K562 (cell line): ENCODE measurements around the gene PTPN9. TPM values are rescaled to one million over a fixed set of nuclear protein-coding genes. Genes with fewer than 3 reads are reported as not detected.

Source experiments
- HDAC6 ChIP-seq: IDR thresholded peaks from 2 replicates; pipeline ENCODE4 v1.6.1; 2012; ENCODE audit warnings: low read depth, mild to moderate bottlenecking, control low read depth, inconsistent platforms, low read length, moderate library complexity
- JUN ChIP-seq, 2 experiments: sonication (generic) in 1 of 2; formaldehyde crosslinking in 1 of 2; IDR thresholded peaks; 2 replicates each; pipeline versions ENCODE4 v1.6.1 to v1.8.0; 2012 to 2022; ENCODE audit warnings: borderline replicate concordance in 2 of 2, mild to moderate bottlenecking in 2 of 2, improper control_type of control experiment in 1 of 2, low read depth in 1 of 2, low read length in 1 of 2, missing genetic modification reagents in 1 of 2
- KDM5B ChIP-seq: fragments of 200-600 bp; sonication (generic); IDR thresholded peaks from 2 replicates; pipeline ENCODE4 v1.6.1; 2012; ENCODE audit warnings: low read depth, mild to moderate bottlenecking, moderate library complexity, low read length, control low read depth, inconsistent platforms; ENCODE audit not compliant: insufficient replicate concordance
- NUFIP1 ChIP-seq: fragments of 450-650 bp; IDR thresholded peaks from 2 replicates; pipeline ENCODE4 v1.6.1; 2018; ENCODE audit not compliant: partially characterized antibody
- PCBP1 ChIP-seq: fragments of 200-400 bp; formaldehyde crosslinking; IDR thresholded peaks from 2 replicates; pipeline ENCODE4 v1.6.1; 2018; ENCODE audit warnings: mild to moderate bottlenecking, low read depth, low read length; ENCODE audit not compliant: poor library complexity, severe bottlenecking
- SFPQ ChIP-seq: fragments of 200-400 bp; formaldehyde crosslinking; IDR thresholded peaks from 2 replicates; pipeline ENCODE4 v1.6.1; 2017; ENCODE audit warnings: mild to moderate bottlenecking, low read depth, low read length, moderate library complexity
- SIRT6 ChIP-seq: IDR thresholded peaks from one replicate; pipeline ENCODE4 v1.6.1; 2012; ENCODE audit warnings: low read depth, mild to moderate bottlenecking, control low read depth, inconsistent platforms, low read length, moderate library complexity
- SMARCB1 ChIP-seq: IDR thresholded peaks from 2 replicates; pipeline ENCODE4 v1.6.1; 2011; ENCODE audit warnings: improper control_type of control experiment, low read depth; ENCODE audit not compliant: insufficient read length
- XRCC3 ChIP-seq: fragments of 450-650 bp; IDR thresholded peaks from 2 replicates; pipeline ENCODE4 v1.6.1; 2017; ENCODE audit warnings: mild to moderate bottlenecking, moderate library complexity
- ZBTB33 ChIP-seq: sonication (generic); formaldehyde crosslinking; IDR thresholded peaks from 2 replicates; pipeline ENCODE4 v1.8.1; 2023; ENCODE audit warnings: mild to moderate bottlenecking, missing genetic modification reagents
- ZNF212 ChIP-seq: fragments of 450-650 bp; formaldehyde crosslinking; IDR thresholded peaks from 2 replicates; pipeline ENCODE4 v1.4.0; 2020; ENCODE audit warnings: mild to moderate bottlenecking
- ZNF41 ChIP-seq: fragments of 250-450 bp; sonication (Bioruptor Pico); conservative IDR thresholded peaks from 2 replicates; pipeline ENCODE4 v1.4.0; 2020; ENCODE audit warnings: mild to moderate bottlenecking
- ZNF668 ChIP-seq: fragments of 250-450 bp; sonication (Bioruptor Pico); IDR thresholded peaks from 2 replicates; pipeline ENCODE4 v1.8.0; 2022; ENCODE audit warnings: mild to moderate bottlenecking, inconsistent platforms
- polyA plus RNA-seq, 8 experiments: library from polyadenylated mRNA; depleted of rRNA in 4 of 8; stranded (reverse) in 5 of 8; unstranded in 3 of 8; fragments of >200 nt; fragmentation: Nextera tagmentation in 2 of 8; fragmentation: Illumina TruSeq in 1 of 8; extraction: Ambion mirVana in 2 of 8; extraction: Trizol in 1 of 8; gene quantifications; 2 replicates each; pipeline versions ENCODE4 v1.2.1 to v1.2.3, GENCODE V29; 2011 to 2014; ENCODE audit warnings: inconsistent platforms in 1 of 8, missing spikeins in 1 of 8
- total RNA-seq, 7 experiments: library from RNA; depleted of rRNA in 6 of 7; stranded (reverse); fragments of >200 nt in 6 of 7; fragmentation: Illumina TruSeq in 2 of 7; extraction: Trizol in 2 of 7; gene quantifications; 2 replicates each; pipeline versions ENCODE4 v1.2.1 to v1.2.3, GENCODE V29; 2011 to 2021; ENCODE audit warnings: low replicate concordance in 1 of 7
- TF ChIP-seq, protein P1 (sequence below): fragments of 450-650 bp; IDR thresholded peaks from 2 replicates; pipeline ENCODE4 v1.6.1; 2018; ENCODE audit not compliant: partially characterized antibody
- TF ChIP-seq, protein P2 (sequence below), 2 experiments: IDR thresholded peaks; 2 replicates each; pipeline ENCODE4 v1.6.1; 2012; ENCODE audit warnings: improper control_type of control experiment in 2 of 2, low read depth in 2 of 2, low read length in 2 of 2, borderline replicate concordance in 1 of 2

PTPN9 gene
- total and polyA plus RNA-seq, 9 of the 15 experiments (the other 6 are each of a cell fraction or from before 2014, with no cell fraction given) = 5.0 to 24.0 (median 14.2) TPM

- TF ChIP-seq, protein P1, sequence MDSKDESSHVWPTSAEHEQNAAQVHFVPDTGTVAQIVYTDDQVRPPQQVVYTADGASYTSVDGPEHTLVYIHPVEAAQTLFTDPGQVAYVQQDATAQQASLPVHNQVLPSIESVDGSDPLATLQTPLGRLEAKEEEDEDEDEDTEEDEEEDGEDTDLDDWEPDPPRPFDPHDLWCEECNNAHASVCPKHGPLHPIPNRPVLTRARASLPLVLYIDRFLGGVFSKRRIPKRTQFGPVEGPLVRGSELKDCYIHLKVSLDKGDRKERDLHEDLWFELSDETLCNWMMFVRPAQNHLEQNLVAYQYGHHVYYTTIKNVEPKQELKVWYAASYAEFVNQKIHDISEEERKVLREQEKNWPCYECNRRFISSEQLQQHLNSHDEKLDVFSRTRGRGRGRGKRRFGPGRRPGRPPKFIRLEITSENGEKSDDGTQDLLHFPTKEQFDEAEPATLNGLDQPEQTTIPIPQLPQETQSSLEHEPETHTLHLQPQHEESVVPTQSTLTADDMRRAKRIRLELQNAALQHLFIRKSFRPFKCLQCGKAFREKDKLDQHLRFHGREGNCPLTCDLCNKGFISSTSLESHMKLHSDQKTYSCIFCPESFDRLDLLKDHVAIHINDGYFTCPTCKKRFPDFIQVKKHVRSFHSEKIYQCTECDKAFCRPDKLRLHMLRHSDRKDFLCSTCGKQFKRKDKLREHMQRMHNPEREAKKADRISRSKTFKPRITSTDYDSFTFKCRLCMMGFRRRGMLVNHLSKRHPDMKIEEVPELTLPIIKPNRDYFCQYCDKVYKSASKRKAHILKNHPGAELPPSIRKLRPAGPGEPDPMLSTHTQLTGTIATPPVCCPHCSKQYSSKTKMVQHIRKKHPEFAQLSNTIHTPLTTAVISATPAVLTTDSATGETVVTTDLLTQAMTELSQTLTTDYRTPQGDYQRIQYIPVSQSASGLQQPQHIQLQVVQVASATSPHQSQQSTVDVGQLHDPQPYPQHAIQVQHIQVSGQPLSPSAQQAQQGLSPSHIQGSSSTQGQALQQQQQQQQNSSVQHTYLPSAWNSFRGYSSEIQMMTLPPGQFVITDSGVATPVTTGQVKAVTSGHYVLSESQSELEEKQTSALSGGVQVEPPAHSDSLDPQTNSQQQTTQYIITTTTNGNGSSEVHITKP = peak; percentile 94
- TF ChIP-seq SMARCB1 (no peak), KDM5B (peak; percentile 73), NUFIP1 (no peak), ZNF668 (CRISPR knock-in tag) (no peak), ZNF41 (no peak), PCBP1 (no peak), ZNF212 (CRISPR knock-in tag) (no peak), XRCC3 (no peak), JUN (IDR thresholded peaks at IDR 0.05; ENCODE audit: borderline replicate concordance, low read depth, low read length) (peak; percentile 17; the same call in 1 of the 2 replicates), JUN (CRISPR knock-in tag; IDR thresholded peaks at IDR 0.05; ENCODE audit: borderline replicate concordance) (0 out of 2 replicates have a peak, but pooled peaks have one; percentile 16), SFPQ (no peak), ZBTB33 (CRISPR knock-in tag) (no peak), HDAC6 (no peak), SIRT6 (no peak)
- TF ChIP-seq, protein P2, sequence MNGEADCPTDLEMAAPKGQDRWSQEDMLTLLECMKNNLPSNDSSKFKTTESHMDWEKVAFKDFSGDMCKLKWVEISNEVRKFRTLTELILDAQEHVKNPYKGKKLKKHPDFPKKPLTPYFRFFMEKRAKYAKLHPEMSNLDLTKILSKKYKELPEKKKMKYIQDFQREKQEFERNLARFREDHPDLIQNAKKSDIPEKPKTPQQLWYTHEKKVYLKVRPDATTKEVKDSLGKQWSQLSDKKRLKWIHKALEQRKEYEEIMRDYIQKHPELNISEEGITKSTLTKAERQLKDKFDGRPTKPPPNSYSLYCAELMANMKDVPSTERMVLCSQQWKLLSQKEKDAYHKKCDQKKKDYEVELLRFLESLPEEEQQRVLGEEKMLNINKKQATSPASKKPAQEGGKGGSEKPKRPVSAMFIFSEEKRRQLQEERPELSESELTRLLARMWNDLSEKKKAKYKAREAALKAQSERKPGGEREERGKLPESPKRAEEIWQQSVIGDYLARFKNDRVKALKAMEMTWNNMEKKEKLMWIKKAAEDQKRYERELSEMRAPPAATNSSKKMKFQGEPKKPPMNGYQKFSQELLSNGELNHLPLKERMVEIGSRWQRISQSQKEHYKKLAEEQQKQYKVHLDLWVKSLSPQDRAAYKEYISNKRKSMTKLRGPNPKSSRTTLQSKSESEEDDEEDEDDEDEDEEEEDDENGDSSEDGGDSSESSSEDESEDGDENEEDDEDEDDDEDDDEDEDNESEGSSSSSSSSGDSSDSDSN (IDR thresholded peaks at IDR 0.05; ENCODE audit: borderline replicate concordance in 1 of 2, low read depth in 2 of 2, low read length in 2 of 2) = peak; percentile 83 to 87; a peak in 2 of 4 replicates
Observed at GRCh38 chr15:75625542-75626347, 46.6 kb upstream of the PTPN9 start, which contains the start of gene SNUPN (continued).
